Cardiac atrium fibroblast (primary cell): Measurements from ENCODE around the gene MS4A6E. TPM values are rescaled to one million over a fixed set of nuclear protein-coding genes. Genes with fewer than 3 reads are reported as not detected.

Source experiments
- total RNA-seq: library from RNA; depleted of rRNA; stranded (reverse); fragments of >200 nt; gene quantifications from 2 replicates; pipeline ENCODE4 v1.2.3, GENCODE V29; 2015

Gene MS4A6E, protein sequence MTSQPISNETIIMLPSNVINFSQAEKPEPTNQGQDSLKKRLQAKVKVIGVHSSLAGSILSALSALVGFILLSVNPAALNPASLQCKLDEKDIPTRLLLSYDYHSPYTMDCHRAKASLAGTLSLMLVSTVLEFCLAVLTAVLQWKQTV
- not detected in 2 replicates for total RNA-seq

DNA sequence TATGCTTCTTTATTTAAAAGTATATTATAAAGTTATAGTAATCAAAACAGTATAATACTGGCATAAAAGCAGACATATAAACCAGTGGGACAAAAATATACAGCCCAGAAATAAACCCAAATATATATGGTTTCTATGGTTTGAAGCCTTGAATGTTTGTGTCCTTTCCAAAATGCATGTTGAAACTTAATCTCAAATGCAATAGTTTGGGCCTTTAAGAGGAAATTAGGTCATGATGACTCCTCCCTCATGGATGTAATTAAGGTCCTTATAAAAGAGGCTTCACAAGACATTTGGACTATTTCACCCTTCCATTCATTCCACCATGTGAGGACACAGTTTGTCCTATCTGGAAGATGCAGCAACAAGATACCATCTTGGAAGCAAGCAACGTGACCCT, at the start of gene MS4A6E:
Gene MS4A6E, plus strand, starts transcription at position 301 of the 400 bp plus-strand sequence. CDS start 7,641 bp downstream, outside the sequence.

DNA sequence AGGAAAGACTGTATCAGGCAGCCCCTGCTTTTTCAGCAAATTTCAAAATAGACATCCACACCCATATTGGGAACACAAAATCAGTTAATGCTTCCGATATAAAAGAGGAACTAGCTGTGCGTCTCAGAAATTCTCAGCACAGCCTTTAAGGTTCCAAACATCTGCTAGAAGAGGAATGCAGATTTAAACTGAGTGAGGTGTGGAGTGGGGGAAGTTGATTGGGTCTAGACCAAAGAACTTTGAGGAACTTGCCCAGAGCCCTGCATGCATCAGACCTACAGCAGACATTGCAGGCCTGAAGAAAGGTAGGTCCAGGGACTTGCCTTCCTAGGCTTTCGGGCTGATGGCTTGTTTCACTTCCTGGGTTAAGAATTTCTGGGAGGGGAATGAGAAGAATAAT, 46.6 kb upstream of the MS4A6E start, which contains the start of gene MS4A4A:
Gene MS4A4A, plus strand, starts transcription at position 255 of the 400 bp plus-strand sequence. Its CDS starts 10 bp downstream, at position 265.

DNA sequence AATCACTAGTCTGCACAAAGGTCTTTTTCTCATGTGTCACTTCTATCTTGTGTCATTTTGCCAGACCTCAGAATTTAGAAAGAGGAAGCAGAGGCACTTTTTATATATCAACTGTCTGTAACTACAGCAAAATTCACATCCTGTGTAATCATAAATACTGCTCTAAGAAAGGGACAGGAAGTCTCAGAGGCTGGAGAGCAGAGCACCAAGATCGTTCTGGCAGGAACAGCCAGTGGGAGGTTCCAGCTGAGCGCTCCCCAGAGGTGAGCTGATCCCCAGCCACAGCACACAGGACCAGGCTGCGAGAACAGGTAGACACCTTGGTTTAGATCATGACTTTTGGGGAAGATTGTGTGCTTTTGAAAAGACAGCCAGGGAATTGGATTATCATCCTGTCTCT, 51.3 kb downstream of the MS4A6E start, which contains the start of gene MS4A7:
Gene MS4A7, plus strand, starts transcription at position 179 of the 400 bp plus-strand sequence. CDS start 4,610 bp downstream, outside the sequence.

Other genes starting within 250 kb of the MS4A6E start
- gene MS4A2, start 238.6 kb upstream of the MS4A6E start, total RNA-seq, result not detected in 2 replicates
- gene MS4A6A, start 144.2 kb upstream of the MS4A6E start, total RNA-seq, result 1.6 TPM in 1 of 2 replicates, not detected in the other
- gene MS4A4E, start 84.1 kb upstream of the MS4A6E start, total RNA-seq, result not detected in 2 replicates
- gene MS4A4A, start 46.6 kb upstream of the MS4A6E start, total RNA-seq, result not detected in 2 replicates
- gene MS4A7, start 51.3 kb downstream of the MS4A6E start, total RNA-seq, result not detected in 2 replicates
- gene MS4A14, start 69.2 kb downstream of the MS4A6E start, total RNA-seq, result not detected in 2 replicates
- not detected in 2 replicates for gene MS4A5, start 102.3 kb downstream of the MS4A6E start, total RNA-seq
- not detected in 2 replicates for gene MS4A1, start 128.6 kb downstream of the MS4A6E start, total RNA-seq
- gene MS4A12, start 165.5 kb downstream of the MS4A6E start, total RNA-seq, result not detected in 2 replicates
- not detected in 2 replicates for gene MS4A13, start 188.1 kb downstream of the MS4A6E start, total RNA-seq